ENCODE measurements around the gene THOC1.
"Not testable (repeated sequence)": the region's sequence is repeated elsewhere in the genome, so short reads cannot be mapped to it uniquely, and the experiment has no call there.

THOC1 gene

DNA sequence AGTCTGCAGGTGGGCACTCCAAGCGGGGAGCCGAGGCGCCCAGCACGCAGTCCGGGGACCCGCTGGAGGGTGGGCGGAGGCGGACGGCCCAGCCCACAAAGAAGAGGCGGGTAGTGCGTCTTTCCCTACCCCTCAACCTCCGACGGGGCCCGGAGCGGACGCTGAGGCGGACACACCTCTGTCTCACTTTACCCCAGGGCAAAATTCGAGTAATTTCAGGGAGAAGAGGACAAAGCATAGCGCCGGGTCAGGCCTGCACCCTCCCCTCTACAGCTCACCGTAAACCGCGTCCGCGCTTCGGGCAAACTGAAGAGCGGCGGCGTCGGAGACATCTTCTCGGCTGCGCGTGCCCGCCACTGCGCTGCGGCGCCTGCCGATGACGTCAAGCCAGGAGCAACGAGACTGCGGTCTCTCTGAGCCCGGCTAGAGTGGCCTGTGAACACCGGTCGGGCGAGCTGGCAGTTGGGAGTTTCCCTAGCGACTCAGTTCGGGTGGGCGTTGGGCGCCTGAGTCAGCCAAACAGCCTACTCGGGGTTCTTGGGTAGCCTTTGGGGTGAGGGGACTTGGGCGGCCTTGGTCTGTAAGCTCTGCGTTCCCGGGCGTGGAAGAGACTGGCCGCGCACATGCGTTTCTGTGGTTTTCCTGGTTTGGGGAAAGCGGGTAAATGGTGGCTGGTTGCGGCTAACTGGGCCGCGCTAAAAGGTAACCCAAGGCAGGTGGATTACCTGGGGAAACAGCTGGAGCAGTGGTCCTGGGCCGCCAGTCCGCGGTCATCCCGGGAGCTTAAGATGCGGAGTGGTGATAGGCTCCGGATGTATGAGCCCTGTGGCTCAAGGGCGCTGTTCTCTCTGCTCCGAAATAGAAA lies at the start of gene THOC1:
Gene THOC1, minus strand, starts transcription at position 360 of the 865 bp plus-strand sequence. Its CDS starts 28 bp downstream, at position 332.
- peak; percentile 94 to 95 for DNase-seq (ENCODE audit: low read depth in 2 of 2)

GRCh38 chr18:317618-318017 lies 49.8 kb upstream of the THOC1 start:
- no peak for DNase-seq (ENCODE audit: low read depth in 2 of 2)

DNA sequence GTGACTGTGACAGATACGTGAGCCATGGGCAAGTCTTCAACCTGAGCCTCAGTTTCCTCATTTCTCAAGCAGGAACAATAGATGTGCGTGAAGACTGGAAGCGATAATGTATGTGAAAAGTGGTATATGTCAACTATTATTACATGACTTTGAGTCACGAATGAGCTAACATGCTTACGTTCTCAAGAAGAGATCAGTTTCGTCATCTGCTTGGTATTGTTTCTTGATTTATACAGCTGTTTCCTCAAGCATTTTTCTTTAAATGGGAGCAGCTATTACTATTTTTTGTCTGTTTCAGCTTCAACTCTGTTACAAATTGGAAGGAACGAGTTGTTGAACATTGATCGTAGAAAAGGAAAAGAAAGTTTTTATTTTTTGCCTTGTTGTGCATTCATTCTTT lies 48.5 kb upstream of the THOC1 start:
- no peak for DNase-seq (ENCODE audit: low read depth in 2 of 2)

GRCh38 chr18:313931-314330 lies 46.1 kb upstream of the THOC1 start:
- no peak for DNase-seq (ENCODE audit: low read depth in 2 of 2)

- DNase-seq (ENCODE audit: low read depth in 2 of 2) = no peak
Measured at GRCh38 chr18:312415-312814, 44.6 kb upstream of the THOC1 start.

GRCh38 chr18:310042-310441 lies 42.2 kb upstream of the THOC1 start:
- DNase-seq (ENCODE audit: low read depth in 2 of 2) = no peak

DNA sequence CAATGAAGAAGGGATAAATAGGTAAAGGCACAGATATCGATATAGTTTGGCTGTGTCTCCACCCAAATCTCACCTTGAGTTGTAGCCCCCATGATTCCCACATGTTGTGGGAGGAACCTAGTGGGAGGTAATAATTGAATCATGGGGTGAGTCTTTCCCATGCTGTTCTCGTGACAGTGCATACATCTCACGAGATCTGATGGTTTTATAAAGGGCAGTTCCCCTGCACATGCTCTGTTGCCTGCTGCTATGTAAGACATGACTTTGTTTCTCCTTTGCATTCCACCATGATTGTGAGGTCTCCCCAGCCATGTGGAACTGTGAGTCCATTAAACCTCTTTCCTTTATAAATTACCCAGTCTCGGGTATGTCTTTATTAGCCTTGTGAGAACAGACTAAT lies 40.2 kb upstream of the THOC1 start:
- not testable (repeated sequence) for DNase-seq (ENCODE audit: low read depth in 2 of 2)

- no peak for DNase-seq (ENCODE audit: low read depth in 2 of 2)
Measured at GRCh38 chr18:306608-307255, 38.9 kb upstream of the THOC1 start.

DNA sequence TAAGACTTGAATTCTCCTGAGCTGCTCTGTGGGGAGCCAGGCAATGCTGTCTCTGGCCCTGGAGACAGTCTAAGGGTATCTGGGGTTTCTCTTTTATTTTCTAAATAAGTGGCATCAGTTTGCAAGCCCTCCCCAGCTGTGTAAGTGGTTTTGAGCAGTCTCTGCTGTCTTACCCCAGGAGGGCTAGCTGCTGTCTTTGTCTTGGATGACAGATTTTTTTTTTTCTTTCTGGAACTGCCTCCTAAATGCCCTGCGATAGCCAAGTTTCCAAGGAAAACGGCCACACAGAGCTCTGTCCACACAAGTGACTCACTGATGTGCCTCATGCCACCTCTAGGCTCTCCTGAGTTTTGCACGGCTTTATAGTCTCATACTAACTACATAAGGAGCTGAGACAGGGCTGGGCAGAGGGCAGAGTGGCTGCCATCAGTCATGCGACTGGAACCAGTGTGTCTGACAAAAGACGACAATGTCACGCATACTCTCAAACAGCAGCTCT lies 37.2 kb upstream of the THOC1 start:
- DNase-seq (ENCODE audit: low read depth in 2 of 2) = no peak

GRCh38 chr18:303607-304006 lies 35.8 kb upstream of the THOC1 start:
- no peak for DNase-seq (ENCODE audit: low read depth in 2 of 2)

GRCh38 chr18:303011-303410 lies 35.2 kb upstream of the THOC1 start:
- DNase-seq (ENCODE audit: low read depth in 2 of 2) = no peak

DNA sequence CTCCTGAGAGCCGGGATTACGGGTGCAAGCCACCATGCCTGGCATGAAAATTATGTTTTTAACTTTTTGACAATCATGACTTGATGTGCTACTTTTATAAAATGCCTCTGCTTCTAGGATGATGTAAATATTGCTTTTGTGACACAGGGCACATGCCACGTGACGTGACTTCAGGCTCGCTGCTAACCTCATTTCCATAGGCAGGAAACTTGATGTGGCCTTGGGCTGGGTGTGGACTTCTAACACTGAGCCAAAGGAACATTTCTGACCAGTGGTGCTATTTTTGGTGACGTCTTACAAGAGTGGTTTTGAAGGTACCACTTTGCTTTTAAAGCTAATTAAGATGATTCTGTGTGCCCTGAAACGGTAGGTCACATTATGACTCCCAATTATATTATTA lies 34.2 kb upstream of the THOC1 start:
- no peak for DNase-seq (ENCODE audit: low read depth in 2 of 2)

GRCh38 chr18:297936-298335 lies 30.1 kb upstream of the THOC1 start:
- DNase-seq (ENCODE audit: low read depth in 2 of 2) = no peak

GRCh38 chr18:295756-296490 lies 28.1 kb upstream of the THOC1 start:
- no peak for DNase-seq (ENCODE audit: low read depth in 2 of 2)

DNA sequence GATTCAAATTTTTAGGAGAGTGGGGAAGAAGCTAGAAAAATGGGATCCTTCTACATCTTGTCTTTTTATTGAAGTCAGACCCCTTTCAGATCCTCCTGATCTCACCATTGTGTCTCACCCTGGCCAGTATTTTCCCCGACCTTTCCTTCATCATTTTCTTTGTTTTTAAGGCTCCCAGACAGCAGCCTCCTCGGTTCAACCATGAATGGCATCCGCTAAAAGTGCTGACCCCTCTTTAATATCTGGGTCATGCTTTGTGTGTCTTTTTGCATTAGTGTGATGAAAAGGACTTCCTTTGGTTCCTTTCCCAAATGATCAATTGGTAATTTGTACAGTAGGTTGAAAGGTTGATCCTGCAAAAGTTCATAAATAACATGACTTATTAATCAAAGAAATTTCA lies 26.7 kb upstream of the THOC1 start:
- no peak for DNase-seq (ENCODE audit: low read depth in 2 of 2)

- DNase-seq (ENCODE audit: low read depth in 2 of 2) = no peak
Measured at GRCh38 chr18:293536-293935, 25.7 kb upstream of the THOC1 start.

- DNase-seq (ENCODE audit: low read depth in 2 of 2) = no peak
Measured at GRCh38 chr18:292271-292670, 24.4 kb upstream of the THOC1 start.

- DNase-seq (ENCODE audit: low read depth in 2 of 2) = not testable (repeated sequence)
Measured at GRCh38 chr18:289970-290369, 22.1 kb upstream of the THOC1 start.

GRCh38 chr18:289026-289425 lies 21.2 kb upstream of the THOC1 start:
- DNase-seq (ENCODE audit: low read depth in 2 of 2) = no peak

GRCh38 chr18:286515-287310 lies 18.9 kb upstream of the THOC1 start:
- no peak for DNase-seq (ENCODE audit: low read depth in 2 of 2)

DNA sequence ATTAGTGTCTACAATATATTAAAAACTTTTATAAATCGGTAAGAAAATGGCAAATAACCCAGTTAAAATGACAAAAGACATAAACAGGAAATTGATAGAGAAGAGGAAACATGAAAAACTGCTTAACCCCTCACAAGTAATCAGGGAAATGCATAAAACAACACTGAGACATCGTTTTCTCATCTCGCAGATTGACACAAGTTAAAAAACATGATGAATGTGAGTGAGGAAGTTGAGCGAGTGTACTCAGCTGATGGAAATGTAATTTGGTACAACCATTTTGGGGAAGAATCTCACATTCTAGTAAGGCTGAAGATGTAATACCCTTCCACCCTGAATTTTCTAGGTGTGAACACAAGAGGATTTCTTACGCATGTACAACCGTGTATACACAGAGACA lies 18.0 kb upstream of the THOC1 start:
- no peak for DNase-seq (ENCODE audit: low read depth in 2 of 2)

DNA sequence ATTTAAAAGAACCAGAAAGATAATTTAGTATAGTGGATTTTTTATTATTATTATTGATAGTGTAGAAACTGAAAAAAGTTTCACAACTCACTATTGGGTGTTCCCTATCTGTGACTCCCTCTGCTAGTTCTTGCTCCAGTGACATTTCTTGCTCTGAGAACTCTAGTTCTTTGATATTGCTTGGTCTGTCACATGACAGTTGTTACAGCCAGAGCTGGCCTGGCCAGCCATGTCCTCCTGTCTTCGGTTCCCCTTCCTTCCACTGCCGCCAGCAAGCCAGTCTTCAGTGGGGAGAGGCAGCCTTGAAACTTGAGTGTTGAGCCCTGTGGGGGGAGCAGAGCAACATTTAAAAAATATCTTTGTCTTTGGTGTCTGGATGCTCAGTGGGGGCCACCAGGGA lies 7.6 kb upstream of the THOC1 start:
- no peak for DNase-seq (ENCODE audit: low read depth in 2 of 2)
